HG02870 (cell line): Measurements from ENCODE around the gene EPHB3.

Source experiments
- ATAC-seq: cut with Tn5 transposase; IDR thresholded peaks from one replicate; pipeline ENCODE4 v1.9.1; 2021; ENCODE audit warnings: mild to moderate bottlenecking, moderate library complexity; ENCODE audit not compliant: unreplicated experiment

EPHB3 gene

GRCh38 chr3:184578822-184579221, 17.2 kb downstream of the EPHB3 start:
- ATAC-seq = no peak

- ATAC-seq = no peak
Measured at GRCh38 chr3:184579513-184579912, 17.9 kb downstream of the EPHB3 start.

- no peak for ATAC-seq
Measured at GRCh38 chr3:184580376-184580775, 18.8 kb downstream of the EPHB3 start.

GRCh38 chr3:184581331-184581855, 19.8 kb downstream of the EPHB3 start:
- no peak for ATAC-seq

GRCh38 chr3:184582646-184583577, 21.3 kb downstream of the EPHB3 start:
- no peak for ATAC-seq

GRCh38 chr3:184583578-184584451, 22.2 kb downstream of the EPHB3 start:
- ATAC-seq = no peak

- no peak for ATAC-seq
Measured at GRCh38 chr3:184584464-184584891, 22.9 kb downstream of the EPHB3 start.

GRCh38 chr3:184585545-184585944, 24.0 kb downstream of the EPHB3 start:
- no peak for ATAC-seq

- ATAC-seq = no peak
Measured at GRCh38 chr3:184586851-184587250, 25.3 kb downstream of the EPHB3 start.

- no peak for ATAC-seq
Measured at GRCh38 chr3:184588776-184589175, 27.2 kb downstream of the EPHB3 start.

GRCh38 chr3:184590795-184591194, 29.2 kb downstream of the EPHB3 start:
- ATAC-seq = no peak

- no peak for ATAC-seq
Measured at GRCh38 chr3:184591789-184592188, 30.2 kb downstream of the EPHB3 start.

GRCh38 chr3:184592371-184593219, 31.0 kb downstream of the EPHB3 start:
- no peak for ATAC-seq

GRCh38 chr3:184593220-184593927, 31.8 kb downstream of the EPHB3 start:
- ATAC-seq = no peak

- no peak for ATAC-seq
Measured at GRCh38 chr3:184593928-184594303, 32.3 kb downstream of the EPHB3 start.

GRCh38 chr3:184594371-184595001, 32.9 kb downstream of the EPHB3 start:
- no peak for ATAC-seq

- no peak for ATAC-seq
Measured at GRCh38 chr3:184595726-184596125, 34.1 kb downstream of the EPHB3 start.

- no peak for ATAC-seq
Measured at GRCh38 chr3:184596233-184596632, 34.6 kb downstream of the EPHB3 start.

GRCh38 chr3:184596886-184597575, 35.4 kb downstream of the EPHB3 start:
- ATAC-seq = no peak
